WI38 (cell line): Measurements from ENCODE around the gene SPATA12.
A peak's percentile ranks its signal among the peaks of the same experiment; 100 is the strongest.

Source experiments
- H3K4me3 ChIP-seq: 2 replicates; pipeline ENCODE4 v1.5.1; 2011; ENCODE audit warnings: low read depth, mild to moderate bottlenecking, control low read depth, low read length
- TF ChIP-seq, protein P1 (sequence below): IDR thresholded peaks from 2 replicates; pipeline ENCODE4 v1.5.1; 2012; ENCODE audit warnings: low read depth, mild to moderate bottlenecking, control low read depth, low read length

The SPATA12 gene

DNA sequence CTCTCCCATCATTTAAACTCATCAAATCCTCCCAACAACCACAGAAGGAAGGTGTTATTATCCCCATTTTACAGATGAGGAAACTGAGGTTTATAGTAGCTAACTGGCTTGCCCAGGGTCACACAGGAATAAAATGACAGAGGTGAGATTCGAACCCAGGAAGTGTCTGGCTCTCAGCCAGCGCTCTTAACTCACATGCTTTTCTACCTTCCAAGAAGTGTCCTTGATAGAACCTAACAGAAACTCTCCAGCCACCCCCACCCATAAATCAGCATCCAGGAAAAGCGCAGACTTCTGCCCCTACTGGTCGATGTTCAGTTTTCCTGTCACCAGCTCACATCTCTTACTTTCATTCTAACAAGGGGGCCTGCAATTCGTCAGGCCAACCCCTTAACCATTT, 51.7 kb downstream of the SPATA12 start:
- H3K4me3 ChIP-seq, result no peak overlapping the region
- TF ChIP-seq, protein P1, sequence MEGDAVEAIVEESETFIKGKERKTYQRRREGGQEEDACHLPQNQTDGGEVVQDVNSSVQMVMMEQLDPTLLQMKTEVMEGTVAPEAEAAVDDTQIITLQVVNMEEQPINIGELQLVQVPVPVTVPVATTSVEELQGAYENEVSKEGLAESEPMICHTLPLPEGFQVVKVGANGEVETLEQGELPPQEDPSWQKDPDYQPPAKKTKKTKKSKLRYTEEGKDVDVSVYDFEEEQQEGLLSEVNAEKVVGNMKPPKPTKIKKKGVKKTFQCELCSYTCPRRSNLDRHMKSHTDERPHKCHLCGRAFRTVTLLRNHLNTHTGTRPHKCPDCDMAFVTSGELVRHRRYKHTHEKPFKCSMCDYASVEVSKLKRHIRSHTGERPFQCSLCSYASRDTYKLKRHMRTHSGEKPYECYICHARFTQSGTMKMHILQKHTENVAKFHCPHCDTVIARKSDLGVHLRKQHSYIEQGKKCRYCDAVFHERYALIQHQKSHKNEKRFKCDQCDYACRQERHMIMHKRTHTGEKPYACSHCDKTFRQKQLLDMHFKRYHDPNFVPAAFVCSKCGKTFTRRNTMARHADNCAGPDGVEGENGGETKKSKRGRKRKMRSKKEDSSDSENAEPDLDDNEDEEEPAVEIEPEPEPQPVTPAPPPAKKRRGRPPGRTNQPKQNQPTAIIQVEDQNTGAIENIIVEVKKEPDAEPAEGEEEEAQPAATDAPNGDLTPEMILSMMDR, result 0 out of 2 replicates have a peak, but pooled peaks have one; percentile 23

DNA sequence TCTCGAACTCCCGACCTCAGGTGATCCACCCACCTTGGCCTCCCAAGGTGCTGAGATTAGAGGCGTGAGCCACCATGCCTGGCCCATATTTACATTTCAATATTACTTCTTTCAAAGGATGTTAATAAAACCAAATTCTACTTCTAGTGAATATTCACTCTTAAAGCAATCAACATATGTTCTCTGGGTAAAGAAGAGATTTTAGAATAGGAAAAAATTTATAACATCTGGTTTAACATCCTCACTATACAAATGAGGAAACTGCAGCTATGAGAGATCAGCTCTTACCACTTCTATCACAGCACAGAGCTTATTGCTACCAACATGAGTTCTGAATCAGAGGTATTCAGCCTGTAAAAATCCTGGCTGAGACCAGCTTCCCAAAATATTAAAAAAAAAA, 56.0 kb downstream of the SPATA12 start:
- no peak overlapping the region for H3K4me3 ChIP-seq

DNA sequence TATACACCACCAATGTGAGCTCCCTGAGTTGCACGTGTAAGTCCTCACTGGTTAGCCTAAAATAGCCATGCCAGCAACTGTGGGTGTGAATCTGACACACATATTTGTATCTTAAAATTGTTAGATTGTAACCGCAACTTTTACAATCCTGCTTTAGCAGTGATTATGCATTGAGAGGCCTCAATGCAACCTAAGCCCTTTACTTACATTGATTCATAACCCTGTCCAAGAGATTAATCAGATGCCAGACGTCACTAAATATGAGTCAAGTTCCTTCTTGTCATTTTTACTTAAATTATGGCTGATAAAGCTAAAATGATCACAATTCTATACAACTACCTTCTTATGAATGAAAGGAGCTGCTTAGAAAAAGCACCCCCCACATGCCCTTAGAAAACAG, 57.8 kb downstream of the SPATA12 start:
- TF ChIP-seq, protein P1, result no peak
- H3K4me3 ChIP-seq, result no peak overlapping the region

More for the DNA sequence above, 56.0 kb downstream of the SPATA12 start:
- TF ChIP-seq, protein P1, result no peak

DNA sequence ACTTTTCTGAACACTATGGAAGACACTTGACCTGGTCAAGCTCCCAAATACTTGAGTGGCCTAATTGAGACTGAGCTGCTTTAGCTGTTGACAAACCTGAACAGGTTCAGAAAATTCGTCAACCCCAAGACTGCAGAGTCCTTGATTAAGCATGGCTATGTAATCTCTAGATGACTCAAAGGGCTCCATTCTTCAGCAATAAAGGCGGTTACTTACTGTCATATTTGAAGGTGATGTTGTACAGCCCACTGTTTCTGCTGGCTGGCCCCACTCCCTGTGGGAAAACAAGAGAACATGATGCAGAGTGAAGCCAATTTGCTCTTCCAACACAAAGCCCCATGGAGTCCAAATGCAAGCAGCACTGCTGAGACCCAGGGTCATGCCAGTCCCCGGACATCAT, 59.6 kb downstream of the SPATA12 start:
- no peak overlapping the region for H3K4me3 ChIP-seq
- TF ChIP-seq, protein P1, result no peak

DNA sequence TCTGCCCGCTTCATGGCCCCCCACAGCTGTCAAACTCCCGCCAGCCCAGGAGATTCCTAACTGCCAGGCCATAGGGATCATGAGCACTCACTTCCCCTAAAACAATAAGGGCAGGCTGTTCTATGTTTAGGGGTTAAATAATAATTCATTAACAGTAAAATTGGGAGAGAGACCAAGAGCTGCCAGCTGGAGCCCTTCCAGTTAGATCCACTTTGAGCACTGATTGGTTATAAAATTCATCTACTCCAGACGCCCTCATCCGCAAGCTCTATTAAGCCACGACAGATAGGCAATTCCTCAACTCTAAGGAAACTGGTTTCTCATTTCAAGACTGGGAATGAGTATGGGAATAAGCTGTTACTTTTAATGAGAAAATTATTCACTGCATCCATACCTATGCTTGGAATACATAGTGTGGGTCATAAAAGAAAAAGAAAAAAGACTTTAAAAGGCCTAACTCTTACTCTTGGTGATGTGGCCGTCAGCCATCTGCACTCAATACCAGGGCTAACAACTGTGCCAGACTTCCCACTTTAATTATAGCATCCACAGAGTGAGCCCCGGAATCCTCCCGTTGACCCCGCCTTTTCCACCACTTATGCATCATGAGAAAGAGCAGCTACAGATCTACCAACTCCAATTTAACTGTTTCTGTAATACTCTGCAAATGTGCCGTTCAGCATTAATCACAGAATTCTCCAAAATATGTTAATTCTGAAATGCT, 60.1 kb downstream of the SPATA12 start:
- TF ChIP-seq, protein P1, result no peak
- H3K4me3 ChIP-seq, result no peak overlapping the region
